ENCODE results near the gene PARD3. TPM values are rescaled to one million over a fixed set of nuclear protein-coding genes. Genes with fewer than 3 reads are reported as not detected.

Gene PARD3
- total RNA-seq, 2 experiments from 2014 or later, result 0.53 to 0.71 TPM

GRCh38 chr10:34762603-34763299 lies 52.3 kb downstream of the PARD3 start:
- Histone ChIP-seq H3K4me1 (ENCODE audit: insufficient read depth, low read length) (no peaks in the 10 kb centered on the region), H3K9me3 (ENCODE audit: control insufficient read depth in 1 of 2, insufficient read depth in 1 of 2, low read length in 2 of 2) (no peaks in the 10 kb centered on the region), H3K4me3 (ENCODE audit: low read length) (no peak overlapping the region), H3K27me3 (ENCODE audit: control insufficient read depth in 1 of 2, insufficient read depth in 2 of 2, low read length in 2 of 2) (no peaks in the 10 kb centered on the region), H3K36me3 (ENCODE audit: insufficient read depth, low read length) (no peaks in the 10 kb centered on the region), H3K27ac (ENCODE audit: low read depth in 1 of 2, low read length in 2 of 2) (no peak overlapping the region)
- Mint-ChIP-seq H3K4me1 (ENCODE audit: low read depth) (no peaks in the 10 kb centered on the region), H3K27ac (no peak overlapping the region), H3K9me3 (no peaks in the 10 kb centered on the region), H3K4me3 (no peak overlapping the region), H3K36me3 (ENCODE audit: low read depth) (no peaks in the 10 kb centered on the region), H3K27me3 (peaks cover 9% of the 10 kb centered on the region)
- TF ChIP-seq, protein P1, sequence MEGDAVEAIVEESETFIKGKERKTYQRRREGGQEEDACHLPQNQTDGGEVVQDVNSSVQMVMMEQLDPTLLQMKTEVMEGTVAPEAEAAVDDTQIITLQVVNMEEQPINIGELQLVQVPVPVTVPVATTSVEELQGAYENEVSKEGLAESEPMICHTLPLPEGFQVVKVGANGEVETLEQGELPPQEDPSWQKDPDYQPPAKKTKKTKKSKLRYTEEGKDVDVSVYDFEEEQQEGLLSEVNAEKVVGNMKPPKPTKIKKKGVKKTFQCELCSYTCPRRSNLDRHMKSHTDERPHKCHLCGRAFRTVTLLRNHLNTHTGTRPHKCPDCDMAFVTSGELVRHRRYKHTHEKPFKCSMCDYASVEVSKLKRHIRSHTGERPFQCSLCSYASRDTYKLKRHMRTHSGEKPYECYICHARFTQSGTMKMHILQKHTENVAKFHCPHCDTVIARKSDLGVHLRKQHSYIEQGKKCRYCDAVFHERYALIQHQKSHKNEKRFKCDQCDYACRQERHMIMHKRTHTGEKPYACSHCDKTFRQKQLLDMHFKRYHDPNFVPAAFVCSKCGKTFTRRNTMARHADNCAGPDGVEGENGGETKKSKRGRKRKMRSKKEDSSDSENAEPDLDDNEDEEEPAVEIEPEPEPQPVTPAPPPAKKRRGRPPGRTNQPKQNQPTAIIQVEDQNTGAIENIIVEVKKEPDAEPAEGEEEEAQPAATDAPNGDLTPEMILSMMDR (IDR thresholded peaks at IDR 0.05), result no peak
- intact Hi-C loops (cut with DNase I, micrococcal nuclease), result no loop called here
- POLR2A ChIA-PET, result no interaction called here
- DNase-seq (no peak), ATAC-seq (ENCODE audit: poor library complexity) (no peak)
- CTCF ChIA-PET, result no interaction called here

DNA sequence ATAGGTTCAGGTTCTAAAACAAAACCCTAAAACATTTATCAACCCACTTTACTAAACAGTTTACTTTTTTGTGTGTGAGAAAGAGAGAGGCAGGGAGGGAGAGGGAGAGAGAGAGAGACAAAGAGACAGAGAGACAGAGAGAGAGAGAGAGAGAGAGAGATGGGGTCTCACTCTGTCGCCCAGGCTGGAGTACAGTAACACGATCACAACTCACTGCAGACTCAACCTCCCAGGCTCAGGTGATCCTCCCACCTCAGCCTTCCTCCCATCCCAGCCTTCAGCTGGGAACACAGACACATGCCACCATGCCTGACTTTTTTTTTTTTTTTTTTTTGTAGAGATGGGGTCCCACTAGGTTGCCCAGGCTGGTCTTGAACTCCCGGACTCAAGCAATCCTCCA lies 52.9 kb downstream of the PARD3 start:
- Histone ChIP-seq H3K9me3 (ENCODE audit: control insufficient read depth in 1 of 2, insufficient read depth in 1 of 2, low read length in 2 of 2) (no peaks in the 10 kb centered on the region), H3K4me3 (ENCODE audit: low read length) (no peak overlapping the region), H3K4me1 (ENCODE audit: insufficient read depth, low read length) (no peaks in the 10 kb centered on the region), H3K36me3 (ENCODE audit: insufficient read depth, low read length) (no peaks in the 10 kb centered on the region), H3K27ac (ENCODE audit: low read depth in 1 of 2, low read length in 2 of 2) (no peak overlapping the region), H3K27me3 (ENCODE audit: control insufficient read depth in 1 of 2, insufficient read depth in 2 of 2, low read length in 2 of 2) (no peaks in the 10 kb centered on the region)
- DNase-seq, result no peak
- Mint-ChIP-seq H3K9me3 (no peaks in the 10 kb centered on the region), H3K27ac (no peak overlapping the region), H3K36me3 (ENCODE audit: low read depth) (no peaks in the 10 kb centered on the region), H3K4me3 (no peak overlapping the region), H3K4me1 (ENCODE audit: low read depth) (no peaks in the 10 kb centered on the region), H3K27me3 (peaks cover 9% of the 10 kb centered on the region)
- ATAC-seq (ENCODE audit: poor library complexity), result no peak
- ChIA-PET CTCF (interaction anchor here (0.6 kb wide), 1 partner anchor 11 kb away, joined by 3 read pairs; no protein-coding TSS in a partner anchor), POLR2A (no interaction called here)
- intact Hi-C loops (cut with DNase I, micrococcal nuclease), result no loop called here
- TF ChIP-seq, protein P1 (IDR thresholded peaks at IDR 0.05), result no peak

GRCh38 chr10:34761453-34761852 lies 53.6 kb downstream of the PARD3 start:
- H3K27ac ChIP-seq (ENCODE audit: low read depth in 1 of 2, low read length in 2 of 2), result no peak overlapping the region
- ATAC-seq (ENCODE audit: poor library complexity) (no peak), DNase-seq (no peak)
- Mint-ChIP-seq H3K27me3 (peaks cover 9% of the 10 kb centered on the region), H3K9me3 (no peaks in the 10 kb centered on the region), H3K4me3 (no peak overlapping the region), H3K36me3 (ENCODE audit: low read depth) (no peaks in the 10 kb centered on the region), H3K4me1 (ENCODE audit: low read depth) (no peaks in the 10 kb centered on the region), H3K27ac (no peak overlapping the region)
- intact Hi-C loops (cut with DNase I, micrococcal nuclease), result no loop called here
- POLR2A ChIA-PET, result no interaction called here
- H3K27me3 ChIP-seq (ENCODE audit: control insufficient read depth in 1 of 2, insufficient read depth in 2 of 2, low read length in 2 of 2), result no peaks in the 10 kb centered on the region
- H3K36me3 ChIP-seq (ENCODE audit: insufficient read depth, low read length), result no peaks in the 10 kb centered on the region
- CTCF ChIA-PET, result interaction anchor here (0.6 kb wide), 1 partner anchor 11 kb away, joined by 3 read pairs; no protein-coding TSS in a partner anchor
- no peaks in the 10 kb centered on the region for H3K9me3 ChIP-seq (ENCODE audit: control insufficient read depth in 1 of 2, insufficient read depth in 1 of 2, low read length in 2 of 2)
- no peak overlapping the region for H3K4me3 ChIP-seq (ENCODE audit: low read length)
- TF ChIP-seq, protein P1 (IDR thresholded peaks at IDR 0.05), result no peak
- no peaks in the 10 kb centered on the region for H3K4me1 ChIP-seq (ENCODE audit: insufficient read depth, low read length)
